ENCODE data around the gene KCTD15.

DNA sequence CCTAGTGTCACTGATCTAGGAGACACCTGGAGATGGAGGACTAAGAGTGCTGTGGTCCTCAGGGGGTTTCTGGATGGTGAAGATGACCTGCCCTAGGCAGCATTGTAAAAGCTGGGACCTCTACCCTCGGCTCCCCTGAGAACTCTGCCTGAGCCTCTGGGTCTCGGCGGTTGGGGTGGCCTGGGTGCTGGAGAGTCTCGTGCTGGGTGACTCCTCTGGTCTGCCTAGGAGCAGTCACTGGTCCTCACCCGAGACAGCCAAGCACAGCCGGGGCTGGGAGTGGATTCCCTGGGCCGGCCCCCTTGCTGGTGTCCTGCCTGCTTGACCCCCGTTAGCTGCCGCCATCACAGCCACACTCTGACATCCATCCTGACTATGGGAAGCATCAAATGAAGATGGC lies 6.7 kb downstream of the KCTD15 start:
- TF ChIP-seq, protein P1, sequence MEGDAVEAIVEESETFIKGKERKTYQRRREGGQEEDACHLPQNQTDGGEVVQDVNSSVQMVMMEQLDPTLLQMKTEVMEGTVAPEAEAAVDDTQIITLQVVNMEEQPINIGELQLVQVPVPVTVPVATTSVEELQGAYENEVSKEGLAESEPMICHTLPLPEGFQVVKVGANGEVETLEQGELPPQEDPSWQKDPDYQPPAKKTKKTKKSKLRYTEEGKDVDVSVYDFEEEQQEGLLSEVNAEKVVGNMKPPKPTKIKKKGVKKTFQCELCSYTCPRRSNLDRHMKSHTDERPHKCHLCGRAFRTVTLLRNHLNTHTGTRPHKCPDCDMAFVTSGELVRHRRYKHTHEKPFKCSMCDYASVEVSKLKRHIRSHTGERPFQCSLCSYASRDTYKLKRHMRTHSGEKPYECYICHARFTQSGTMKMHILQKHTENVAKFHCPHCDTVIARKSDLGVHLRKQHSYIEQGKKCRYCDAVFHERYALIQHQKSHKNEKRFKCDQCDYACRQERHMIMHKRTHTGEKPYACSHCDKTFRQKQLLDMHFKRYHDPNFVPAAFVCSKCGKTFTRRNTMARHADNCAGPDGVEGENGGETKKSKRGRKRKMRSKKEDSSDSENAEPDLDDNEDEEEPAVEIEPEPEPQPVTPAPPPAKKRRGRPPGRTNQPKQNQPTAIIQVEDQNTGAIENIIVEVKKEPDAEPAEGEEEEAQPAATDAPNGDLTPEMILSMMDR (IDR thresholded peaks at IDR 0.05; ENCODE audit: insufficient read depth, low read length, poor library complexity, severe bottlenecking) = no peak
- no peak for TF ChIP-seq EZH2phosphoT487 (conservative IDR thresholded peaks at IDR 0.05; ENCODE audit: low read length)
